BLaER1 treated with 17β-estradiol and CSF1 and Interleukin-3, amounts not matched to agents 10 nM and 100 nM (cell line): ENCODE measurements around the gene DAB2IP.

Source experiments
- H3K27ac ChIP-seq, 11 experiments: shearing (Covaris generic); formaldehyde crosslinking; 2 replicates each; pipeline ENCODE4 v1.8.1; 2022
- H3K27me3 ChIP-seq, 11 experiments: shearing (Covaris generic); formaldehyde crosslinking; 2 replicates each; pipeline ENCODE4 v1.8.1; 2022
- H3K36me3 ChIP-seq, 11 experiments: shearing (Covaris generic); formaldehyde crosslinking; 2 replicates each; pipeline ENCODE4 v1.8.1; 2022
- H3K4me1 ChIP-seq, 10 experiments: shearing (Covaris generic); formaldehyde crosslinking; 2 replicates each; pipeline ENCODE4 v1.8.1; 2022
- H3K4me2 ChIP-seq, 11 experiments: shearing (Covaris generic); formaldehyde crosslinking; 2 replicates each; pipeline ENCODE4 v1.8.1; 2022
- H3K4me3 ChIP-seq, 10 experiments: shearing (Covaris generic); formaldehyde crosslinking; 2 replicates each; pipeline ENCODE4 v1.8.1; 2022
- H3K9ac ChIP-seq, 11 experiments: shearing (Covaris generic); formaldehyde crosslinking; 2 replicates each; pipeline ENCODE4 v1.8.1; 2022
- H3K9me3 ChIP-seq, 11 experiments: shearing (Covaris generic); formaldehyde crosslinking; replicated peaks in 1 of 11; 2 replicates each; pipeline ENCODE4 v1.8.1; 2022
- H4K20me1 ChIP-seq, 11 experiments: shearing (Covaris generic); formaldehyde crosslinking; 2 replicates each; pipeline ENCODE4 v1.8.1; 2022
- Cebpa-rat ChIP-seq, 11 experiments: shearing (Covaris generic); IDR thresholded peaks; 2 replicates each; pipeline ENCODE4 v1.8.1; 2022

DAB2IP gene

DNA sequence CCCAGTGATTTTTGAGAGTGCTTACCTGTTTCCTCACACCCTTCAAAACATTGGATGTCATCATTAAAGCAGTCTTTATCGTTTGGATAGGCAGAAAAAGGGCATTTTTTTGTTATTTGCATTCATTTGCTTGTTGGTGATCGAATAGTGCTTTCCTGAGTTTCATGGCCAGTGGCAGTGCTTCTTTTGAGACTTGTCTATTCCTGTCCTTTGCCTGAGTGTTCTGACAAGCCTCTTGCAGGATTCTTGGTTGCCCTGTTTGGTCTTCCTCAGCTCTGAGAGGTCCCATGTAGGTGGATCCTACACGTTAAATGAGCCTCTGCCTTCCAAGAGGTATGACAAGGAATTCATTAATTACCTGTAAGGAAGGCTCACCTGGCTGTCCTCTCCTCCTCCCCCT, 52.8 kb downstream of the DAB2IP start:
- H3K36me3 ChIP-seq = no peaks in the 10 kb centered on the region
- TF ChIP-seq Cebpa-rat (IDR thresholded peaks at IDR 0.05) = no peak
- no peaks in the 10 kb centered on the region for H3K9me3 ChIP-seq
- H4K20me1 ChIP-seq = peaks cover 34 to 96% (median 75%) of the 10 kb centered on the region in 11 experiments; a peak in 20 of 22 replicates
- peaks cover 0 to 36% (median 0%) of the 10 kb centered on the region in 11 experiments; a peak in 7 of 22 replicates for H3K27me3 ChIP-seq
- H3K4me2 ChIP-seq = peak overlapping the region in 4 of 11 experiments; percentile 16 to 79 (median 74); a peak in 5 of 22 replicates
- H3K27ac ChIP-seq = no peak overlapping the region
- H3K9ac ChIP-seq = no peak overlapping the region
- H3K4me1 ChIP-seq = peaks cover 42 to 97% (median 92%) of the 10 kb centered on the region in 10 experiments
- no peak overlapping the region for H3K4me3 ChIP-seq

GRCh38 chr9:121706149-121706750, 54.8 kb downstream of the DAB2IP start:
- Histone ChIP-seq H3K4me3 (no peak overlapping the region), H3K4me1 (peaks cover 31 to 97% (median 92%) of the 10 kb centered on the region in 10 experiments), H3K36me3 (no peaks in the 10 kb centered on the region), H3K27ac (no peak overlapping the region), H3K27me3 (peaks cover 0 to 16% (median 0%) of the 10 kb centered on the region in 11 experiments; a peak in 6 of 22 replicates), H3K4me2 (peak overlapping the region in 10 of 11 experiments; percentile 40 to 79 (median 70); a peak in 18 of 22 replicates), H3K9me3 (no peaks in the 10 kb centered on the region), H4K20me1 (peaks cover 20 to 96% (median 70%) of the 10 kb centered on the region in 11 experiments; a peak in 20 of 22 replicates), H3K9ac (no peak overlapping the region)
- TF ChIP-seq Cebpa-rat (IDR thresholded peaks at IDR 0.05) = no peak

DNA sequence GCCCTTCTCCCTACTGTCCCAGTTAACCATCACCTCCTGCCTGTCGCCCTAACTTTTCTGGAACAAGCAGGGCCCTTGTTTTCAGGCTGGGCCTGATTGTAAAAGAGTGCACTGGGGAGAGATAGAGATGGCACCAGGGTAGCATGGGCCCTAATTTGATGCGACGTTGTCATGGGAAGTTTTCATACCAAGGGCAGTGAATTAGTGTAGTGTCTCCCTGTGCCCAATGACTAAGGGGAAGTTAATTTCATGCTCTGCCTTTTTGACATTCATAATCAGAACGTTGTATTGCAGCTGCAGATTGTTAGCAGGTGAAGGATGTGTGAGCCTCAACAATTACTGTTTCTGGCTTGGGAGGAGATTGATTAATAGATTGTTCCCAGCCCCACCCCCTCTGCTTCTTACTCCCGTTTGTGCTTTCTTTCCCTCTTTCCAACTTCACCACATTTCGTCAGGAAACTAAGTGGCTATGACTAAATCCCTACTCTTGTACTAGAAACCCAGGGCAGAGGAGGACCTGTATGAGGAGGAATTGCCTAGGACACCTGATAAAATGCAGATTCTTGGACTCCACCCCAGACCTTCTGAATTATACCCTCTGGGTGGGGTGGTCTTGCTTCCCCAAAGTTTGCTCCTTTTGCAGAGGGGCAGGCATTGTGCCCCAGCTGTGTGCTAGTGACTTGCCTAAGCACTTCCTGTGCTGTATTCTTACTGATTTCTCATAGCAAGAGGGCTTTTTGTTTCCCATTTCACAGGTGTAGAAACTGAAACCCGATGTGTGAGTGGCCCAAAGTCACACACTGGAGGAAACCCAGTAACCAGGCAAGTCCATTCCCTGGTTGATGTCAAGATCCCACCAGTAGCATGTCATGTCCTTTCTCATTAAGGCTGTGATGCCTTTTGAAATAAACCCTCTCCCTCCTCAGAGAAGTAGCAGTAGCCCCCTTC, 56.3 kb downstream of the DAB2IP start:
- Histone ChIP-seq H3K4me1 (peaks cover 32 to 91% (median 86%) of the 10 kb centered on the region in 10 experiments), H3K27ac (peak overlapping the region in 6 of 11 experiments; percentile 3 to 33 (median 8); a peak in 5 of 22 replicates), H4K20me1 (peaks cover 11 to 90% (median 67%) of the 10 kb centered on the region in 11 experiments; a peak in 20 of 22 replicates), H3K27me3 (0 out of 22 replicates have a peak, but pooled peaks cover 0 to 2% (median 0%) of the 10 kb centered on the region in 11 experiments), H3K9me3 (no peaks in the 10 kb centered on the region), H3K9ac (peak overlapping the region in 1 of 11 experiments; percentile 12; a peak in 1 of 22 replicates), H3K4me3 (no peak overlapping the region), H3K36me3 (0 out of 22 replicates have a peak, but pooled peaks cover 0 to under 1% (median 0%) of the 10 kb centered on the region in 11 experiments), H3K4me2 (peak overlapping the region; percentile 40 to 79 (median 69))
- no peak for TF ChIP-seq Cebpa-rat (IDR thresholded peaks at IDR 0.05)

- no peak overlapping the region for H3K4me3 ChIP-seq
- H3K9ac ChIP-seq = no peak overlapping the region
- H3K9me3 ChIP-seq = no peaks in the 10 kb centered on the region
- 0 out of 22 replicates have a peak overlapping the region, but pooled peaks of 1 of the 11 experiments have one; percentile 3 for H3K27ac ChIP-seq
- peaks cover 7 to 86% (median 60%) of the 10 kb centered on the region in 11 experiments; a peak in 20 of 22 replicates for H4K20me1 ChIP-seq
- H3K4me1 ChIP-seq = peaks cover 32 to 81% (median 79%) of the 10 kb centered on the region in 10 experiments
- peaks cover 0 to 11% (median 0%) of the 10 kb centered on the region in 11 experiments; a peak in 1 of 22 replicates for H3K36me3 ChIP-seq
- TF ChIP-seq Cebpa-rat (IDR thresholded peaks at IDR 0.05) = no peak
- H3K4me2 ChIP-seq = peak overlapping the region; percentile 40 to 79 (median 69)
- no peaks in the 10 kb centered on the region for H3K27me3 ChIP-seq
Observed at GRCh38 chr9:121708768-121709488, 57.5 kb downstream of the DAB2IP start.

GRCh38 chr9:121709798-121710197, 58.4 kb downstream of the DAB2IP start:
- Histone ChIP-seq H3K9me3 (no peaks in the 10 kb centered on the region), H3K36me3 (peaks cover 0 to 11% (median 0%) of the 10 kb centered on the region in 11 experiments; a peak in 1 of 22 replicates), H3K4me2 (peak overlapping the region in 9 of 11 experiments; percentile 57 to 72 (median 66); a peak in 15 of 22 replicates), H3K9ac (no peak overlapping the region; a peak in 2 of 22 replicates), H4K20me1 (peaks cover 7 to 79% (median 52%) of the 10 kb centered on the region in 11 experiments; a peak in 20 of 22 replicates), H3K27me3 (no peaks in the 10 kb centered on the region), H3K4me3 (no peak overlapping the region), H3K4me1 (peaks cover 32 to 74% (median 73%) of the 10 kb centered on the region in 10 experiments), H3K27ac (peak overlapping the region in 2 of 11 experiments; percentile 40 to 48; a peak in 2 of 22 replicates)
- no peak for TF ChIP-seq Cebpa-rat (IDR thresholded peaks at IDR 0.05)

- no peaks in the 10 kb centered on the region for H3K27me3 ChIP-seq
- H3K27ac ChIP-seq = peak overlapping the region in 7 of 11 experiments; percentile 14 to 52 (median 40); a peak in 11 of 22 replicates
- no peaks in the 10 kb centered on the region for H3K9me3 ChIP-seq
- peaks cover 32 to 60% (median 59%) of the 10 kb centered on the region in 10 experiments for H3K4me1 ChIP-seq
- no peak for TF ChIP-seq Cebpa-rat (IDR thresholded peaks at IDR 0.05)
- H3K4me2 ChIP-seq = peak overlapping the region; percentile 27 to 72 (median 62); a peak in 21 of 22 replicates
- H3K4me3 ChIP-seq = no peak overlapping the region
- H3K36me3 ChIP-seq = peaks cover 0 to 11% (median 0%) of the 10 kb centered on the region in 11 experiments; a peak in 1 of 22 replicates
- H4K20me1 ChIP-seq = peaks cover 3 to 79% (median 39%) of the 10 kb centered on the region in 11 experiments; a peak in 20 of 22 replicates
- H3K9ac ChIP-seq = peak overlapping the region in 1 of 11 experiments; percentile 7; a peak in 1 of 22 replicates
Observed at GRCh38 chr9:121711281-121711680, 59.8 kb downstream of the DAB2IP start.

GRCh38 chr9:121711797-121712196, 60.4 kb downstream of the DAB2IP start:
- Histone ChIP-seq H3K4me2 (peak overlapping the region; percentile 27 to 72 (median 62); a peak in 21 of 22 replicates), H3K4me3 (no peak overlapping the region), H3K27me3 (no peaks in the 10 kb centered on the region), H3K9ac (no peak overlapping the region), H3K9me3 (no peaks in the 10 kb centered on the region), H3K36me3 (peaks cover 0 to 11% (median 0%) of the 10 kb centered on the region in 11 experiments; a peak in 1 of 22 replicates), H3K27ac (peak overlapping the region in 3 of 11 experiments; percentile 21 to 48 (median 23); a peak in 4 of 22 replicates), H3K4me1 (peaks cover 32 to 55% (median 53%) of the 10 kb centered on the region in 10 experiments), H4K20me1 (peaks cover 2 to 79% (median 34%) of the 10 kb centered on the region in 11 experiments; a peak in 18 of 22 replicates)
- TF ChIP-seq Cebpa-rat (IDR thresholded peaks at IDR 0.05) = no peak
